Skeletal muscle tissue (tissue), 4 donors: ENCODE measurements around the gene DSCAML1. TPM values are rescaled to one million over a fixed set of nuclear protein-coding genes. Genes with fewer than 3 reads are reported as not detected.
"Not testable (repeated sequence)": the region's sequence is repeated elsewhere in the genome, so short reads cannot be mapped to it uniquely, and the experiment has no call there.

Experiments used
- H3K27ac ChIP-seq: one replicate; pipeline ENCODE4 v1.7.0; 2013; ENCODE audit warnings: mild to moderate bottlenecking, low read depth, low read length, inconsistent platforms
- H3K27me3 ChIP-seq, 3 donors: one replicate each; pipeline ENCODE4 v1.7.0; 2013; ENCODE audit warnings: low read length in 3 of 3; ENCODE audit not compliant: control insufficient read depth in 3 of 3, insufficient read depth in 3 of 3
- H3K36me3 ChIP-seq, 3 donors: one replicate each; pipeline ENCODE4 v1.7.0; 2013; ENCODE audit warnings: low read length in 3 of 3; ENCODE audit not compliant: control insufficient read depth in 3 of 3, insufficient read depth in 3 of 3
- H3K4me1 ChIP-seq, 3 donors: one replicate each; pipeline ENCODE4 v1.7.0; 2013; ENCODE audit warnings: low read length in 3 of 3, mild to moderate bottlenecking in 3 of 3; ENCODE audit not compliant: control insufficient read depth in 3 of 3, insufficient read depth in 3 of 3
- H3K4me3 ChIP-seq, 3 donors: one replicate each; pipeline ENCODE4 v1.7.0; 2013; ENCODE audit warnings: low read length in 3 of 3
- H3K9ac ChIP-seq, 3 donors: one replicate each; pipeline ENCODE4 v1.7.0; 2013; ENCODE audit warnings: low read length in 3 of 3, mild to moderate bottlenecking in 3 of 3, moderate library complexity in 2 of 3, low read depth in 1 of 3
- H3K9me3 ChIP-seq, 3 donors: one replicate each; pipeline ENCODE4 v1.7.0; 2013; ENCODE audit warnings: low read length in 3 of 3; ENCODE audit not compliant: control insufficient read depth in 3 of 3
- total RNA-seq: library from RNA; depleted of rRNA; stranded (reverse); fragments of >200 nt; gene quantifications from one replicate; pipeline ENCODE4 v1.2.3, GENCODE V29; 2014
- donor health status: Osteomylitis.

Gene DSCAML1
- total RNA-seq, 1 donor from 2014 or later: 0.52 TPM

- Histone ChIP-seq H3K9me3 (no peaks in the 10 kb centered on the region), H3K4me1 (no peaks in the 10 kb centered on the region), H3K36me3 (peaks cover 22 to 31% (median 26%) of the 10 kb centered on the region in 3 donors)
Measured at GRCh38 chr11:117412176-117412575, 384.8 kb downstream of the DSCAML1 start.

GRCh38 chr11:117411736-117412135 lies 385.3 kb downstream of the DSCAML1 start:
- H3K4me1 ChIP-seq: no peaks in the 10 kb centered on the region

More at GRCh38 chr11:117412176-117412575, 384.8 kb downstream of the DSCAML1 start:
- Histone ChIP-seq H3K9ac (no peak overlapping the region), H3K27me3 (no peaks in the 10 kb centered on the region), H3K4me3 (no peak overlapping the region), H3K27ac (no peak overlapping the region)

GRCh38 chr11:117410861-117411710 lies 385.9 kb downstream of the DSCAML1 start:
- Histone ChIP-seq H3K36me3 (peaks cover 22 to 32% (median 26%) of the 10 kb centered on the region in 3 donors), H3K9me3 (no peaks in the 10 kb centered on the region)

More at GRCh38 chr11:117411736-117412135, 385.3 kb downstream of the DSCAML1 start:
- no peak overlapping the region for H3K4me3 ChIP-seq
- H3K27me3 ChIP-seq: no peaks in the 10 kb centered on the region
- no peaks in the 10 kb centered on the region for H3K9me3 ChIP-seq
- H3K9ac ChIP-seq: no peak overlapping the region
- H3K36me3 ChIP-seq: peaks cover 22 to 32% (median 26%) of the 10 kb centered on the region in 3 donors
- no peak overlapping the region for H3K27ac ChIP-seq

GRCh38 chr11:117410238-117410637 lies 386.8 kb downstream of the DSCAML1 start:
- H3K9ac ChIP-seq: no peak overlapping the region
- H3K4me1 ChIP-seq: no peaks in the 10 kb centered on the region
- peaks cover 22 to 32% (median 26%) of the 10 kb centered on the region in 3 donors for H3K36me3 ChIP-seq
- H3K27ac ChIP-seq: no peak overlapping the region
- H3K4me3 ChIP-seq: no peak overlapping the region
- no peaks in the 10 kb centered on the region for H3K27me3 ChIP-seq
- no peaks in the 10 kb centered on the region for H3K9me3 ChIP-seq

More at GRCh38 chr11:117410861-117411710, 385.9 kb downstream of the DSCAML1 start:
- no peak overlapping the region for H3K9ac ChIP-seq
- no peaks in the 10 kb centered on the region for H3K4me1 ChIP-seq
- H3K27ac ChIP-seq: no peak overlapping the region
- H3K27me3 ChIP-seq: no peaks in the 10 kb centered on the region
- H3K4me3 ChIP-seq: no peak overlapping the region

GRCh38 chr11:117409511-117409910 lies 387.5 kb downstream of the DSCAML1 start:
- no peak overlapping the region for H3K4me3 ChIP-seq
- H3K9me3 ChIP-seq: no peaks in the 10 kb centered on the region
- no peaks in the 10 kb centered on the region for H3K4me1 ChIP-seq
- no peak overlapping the region for H3K9ac ChIP-seq
- H3K27ac ChIP-seq: no peak overlapping the region
- H3K27me3 ChIP-seq: no peaks in the 10 kb centered on the region
- peaks cover 22 to 33% (median 31%) of the 10 kb centered on the region in 3 donors for H3K36me3 ChIP-seq

GRCh38 chr11:117408356-117408755 lies 388.7 kb downstream of the DSCAML1 start:
- Histone ChIP-seq H3K27ac (no peak overlapping the region), H3K9ac (no peak overlapping the region), H3K27me3 (no peaks in the 10 kb centered on the region), H3K4me1 (no peaks in the 10 kb centered on the region), H3K9me3 (no peaks in the 10 kb centered on the region), H3K36me3 (peaks cover 22 to 35% (median 32%) of the 10 kb centered on the region in 3 donors), H3K4me3 (no peak overlapping the region)

GRCh38 chr11:117407016-117407415 lies 390.0 kb downstream of the DSCAML1 start:
- Histone ChIP-seq H3K27me3 (no peaks in the 10 kb centered on the region), H3K9ac (no peak overlapping the region), H3K4me1 (no peaks in the 10 kb centered on the region), H3K4me3 (no peak overlapping the region), H3K9me3 (no peaks in the 10 kb centered on the region), H3K27ac (no peak overlapping the region), H3K36me3 (peaks cover 22 to 34% (median 32%) of the 10 kb centered on the region in 3 donors)

- H3K4me1 ChIP-seq, H3K27me3 ChIP-seq, H3K9ac ChIP-seq, H3K9me3 ChIP-seq, H3K4me3 ChIP-seq, H3K27ac ChIP-seq: not testable (repeated sequence)
- peaks cover 16 to 31% (median 29%) of the 10 kb centered on the region in 3 donors for H3K36me3 ChIP-seq
Measured at GRCh38 chr11:117405898-117406297, 391.1 kb downstream of the DSCAML1 start.

- H3K9me3 ChIP-seq, H3K27me3 ChIP-seq, H3K4me1 ChIP-seq, H3K4me3 ChIP-seq, H3K9ac ChIP-seq, H3K27ac ChIP-seq: not testable (repeated sequence)
- peaks cover 19 to 41% (median 27%) of the 10 kb centered on the region in 3 donors for H3K36me3 ChIP-seq
Measured at GRCh38 chr11:117399100-117399840, 397.7 kb downstream of the DSCAML1 start.

- not testable (repeated sequence) for H3K27me3 ChIP-seq, H3K9ac ChIP-seq, H3K4me3 ChIP-seq, H3K4me1 ChIP-seq, H3K9me3 ChIP-seq, H3K27ac ChIP-seq
- peaks cover 24 to 41% (median 34%) of the 10 kb centered on the region in 3 donors for H3K36me3 ChIP-seq
Measured at GRCh38 chr11:117398618-117399017, 398.4 kb downstream of the DSCAML1 start.
